HepG2 (cell line): ENCODE results near the gene BCL2L1. TPM values are rescaled to one million over a fixed set of nuclear protein-coding genes. Genes with fewer than 3 reads are reported as not detected.

Experiments used
- ATF4 ChIP-seq, 2 experiments: fragments of 450-650 bp in 1 of 2; sonication (generic) in 1 of 2; formaldehyde crosslinking; IDR thresholded peaks; 2 replicates each; pipeline versions ENCODE4 v1.5.0 to v1.8.0; 2020 to 2022; ENCODE audit warnings: mild to moderate bottlenecking in 1 of 2, missing genetic modification reagents in 1 of 2
- ESRRA ChIP-seq: sonication (generic); formaldehyde crosslinking; IDR thresholded peaks from 2 replicates; pipeline ENCODE4 v1.5.1; 2020; ENCODE audit warnings: mild to moderate bottlenecking, low read depth, missing genetic modification reagents
- GFI1 ChIP-seq: sonication (generic); formaldehyde crosslinking; IDR thresholded peaks from 2 replicates; pipeline ENCODE4 v1.5.0; 2020; ENCODE audit warnings: missing genetic modification reagents, mild to moderate bottlenecking, borderline replicate concordance
- GMEB1 ChIP-seq: sonication (generic); formaldehyde crosslinking; IDR thresholded peaks from 2 replicates; pipeline ENCODE4 v1.5.1; 2020; ENCODE audit warnings: missing genetic modification reagents, mild to moderate bottlenecking, borderline replicate concordance
- HINFP ChIP-seq: sonication (generic); formaldehyde crosslinking; IDR thresholded peaks from 2 replicates; pipeline ENCODE4 v1.4.0; 2020; ENCODE audit warnings: low read depth, mild to moderate bottlenecking, missing genetic modification reagents
- MYPOP ChIP-seq: sonication (generic); formaldehyde crosslinking; IDR thresholded peaks from 2 replicates; pipeline ENCODE4 v1.8.1; 2023; ENCODE audit warnings: mild to moderate bottlenecking, moderate library complexity, missing genetic modification reagents
- NRL ChIP-seq: sonication (generic); formaldehyde crosslinking; IDR thresholded peaks from 2 replicates; pipeline ENCODE4 v1.5.0; 2020; ENCODE audit warnings: missing genetic modification reagents, mild to moderate bottlenecking, moderate library complexity, borderline replicate concordance
- SMAD1 ChIP-seq: sonication (generic); formaldehyde crosslinking; IDR thresholded peaks from 2 replicates; pipeline ENCODE4 v1.4.0; 2020; ENCODE audit warnings: missing genetic modification reagents, low read depth, mild to moderate bottlenecking, borderline replicate concordance
- TCF12 ChIP-seq, 2 experiments: fragments of 450-650 bp in 1 of 2; sonication (generic) in 1 of 2; formaldehyde crosslinking in 1 of 2; IDR thresholded peaks; 2 replicates each; pipeline versions ENCODE4 v1.6.1 to v1.8.0; 2017 to 2022; ENCODE audit warnings: antibody characterized with exemption in 1 of 2, mild to moderate bottlenecking in 1 of 2, missing genetic modification reagents in 1 of 2, moderate library complexity in 1 of 2
- THAP11 ChIP-seq: IDR thresholded peaks from 2 replicates; pipeline ENCODE4 v1.6.1; 2016; ENCODE audit warnings: missing biosample characterization, missing genetic modification reagents
- ZNF280D ChIP-seq: sonication (generic); formaldehyde crosslinking; IDR thresholded peaks from 2 replicates; pipeline ENCODE4 v1.5.1; 2020; ENCODE audit warnings: mild to moderate bottlenecking, missing genetic modification reagents
- ZNF430 ChIP-seq: sonication (generic); formaldehyde crosslinking; IDR thresholded peaks from 2 replicates; pipeline ENCODE4 v1.9.0; 2021; ENCODE audit warnings: mild to moderate bottlenecking, missing genetic modification reagents
- ZNF678 ChIP-seq: sonication (generic); formaldehyde crosslinking; IDR thresholded peaks from 2 replicates; pipeline ENCODE4 v1.4.0; 2020; ENCODE audit warnings: mild to moderate bottlenecking, missing genetic modification reagents
- ZNF691 ChIP-seq: sonication (generic); formaldehyde crosslinking; IDR thresholded peaks from 2 replicates; pipeline ENCODE4 v1.4.0; 2020; ENCODE audit warnings: missing genetic modification reagents, low read depth, mild to moderate bottlenecking, borderline replicate concordance
- ZNF703 ChIP-seq: sonication (generic); formaldehyde crosslinking; IDR thresholded peaks from 2 replicates; pipeline ENCODE4 v1.5.1; 2020; ENCODE audit warnings: missing genetic modification reagents, mild to moderate bottlenecking, moderate library complexity, borderline replicate concordance
- ZNF839 ChIP-seq: sonication (generic); formaldehyde crosslinking; IDR thresholded peaks from 2 replicates; pipeline ENCODE4 v1.4.0; 2020; ENCODE audit warnings: missing genetic modification reagents, mild to moderate bottlenecking, borderline replicate concordance
- ZSCAN20 ChIP-seq: sonication (generic); formaldehyde crosslinking; IDR thresholded peaks from 2 replicates; pipeline ENCODE4 v1.4.0; 2020; ENCODE audit warnings: missing genetic modification reagents, mild to moderate bottlenecking, borderline replicate concordance
- polyA plus RNA-seq, 8 experiments: library from polyadenylated mRNA; depleted of rRNA in 3 of 8; stranded (reverse) in 7 of 8; unstranded in 1 of 8; fragments of >200 nt; fragmentation: Illumina TruSeq in 4 of 8; extraction: Trizol in 4 of 8; gene quantifications; 2 replicates each; pipeline versions ENCODE4 v1.2.1 to v1.2.3, GENCODE V29; 2011 to 2016; ENCODE audit warnings: low read depth in 4 of 8, missing spikeins in 1 of 8, mixed read lengths in 1 of 8; ENCODE audit not compliant: insufficient read depth in 1 of 8
- total RNA-seq, 5 experiments: library from RNA; depleted of rRNA; stranded (reverse); fragments of >200 nt; fragmentation: Illumina TruSeq; extraction: Trizol; gene quantifications; 2 replicates each; pipeline ENCODE4 v1.2.3, GENCODE V29; 2016; ENCODE audit warnings: low read depth in 1 of 5

Gene BCL2L1
- total and polyA plus RNA-seq, 2 of the 13 experiments (the other 11 are each of a cell fraction or from before 2014, with no cell fraction given) = 164 to 258 TPM

- no peak for TF ChIP-seq TCF12 (IDR thresholded peaks at IDR 0.05)
- peak; percentile 76; the same call in 1 of the 2 replicates for TF ChIP-seq TCF12 (CRISPR knock-in tag; IDR thresholded peaks at IDR 0.05)
- peak; percentile 52 for TF ChIP-seq HINFP
- TF ChIP-seq ATF4 (CRISPR knock-in tag; IDR thresholded peaks at IDR 0.05) = 0 out of 4 replicates have a peak, but pooled peaks of 1 of the 2 experiments have one; percentile 7
- no peak for TF ChIP-seq ESRRA (CRISPR knock-in tag)
- peak; percentile 71; the same call in 1 of the 2 replicates for TF ChIP-seq NRL (CRISPR knock-in tag)
- TF ChIP-seq ZSCAN20 = no peak
- TF ChIP-seq ZNF280D (CRISPR knock-in tag) = 0 out of 2 replicates have a peak, but pooled peaks have one; percentile 18
- 0 out of 2 replicates have a peak, but pooled peaks have one; percentile 9 for TF ChIP-seq ZNF691
- TF ChIP-seq ZNF678 (CRISPR knock-in tag) = 0 out of 2 replicates have a peak, but pooled peaks have one; percentile 27
- no peak for TF ChIP-seq GFI1 (CRISPR knock-in tag)
- TF ChIP-seq SMAD1 (CRISPR knock-in tag) = 0 out of 2 replicates have a peak, but pooled peaks have one; percentile 74
- TF ChIP-seq MYPOP (CRISPR knock-in tag) = 0 out of 2 replicates have a peak, but pooled peaks have one; percentile 38
- TF ChIP-seq THAP11 (CRISPR knock-in tag) = no peak
- 0 out of 2 replicates have a peak, but pooled peaks have one; percentile 46 for TF ChIP-seq ZNF839 (CRISPR knock-in tag)
- TF ChIP-seq ZNF430 (CRISPR knock-in tag) = peak; percentile 20; the same call in 1 of the 2 replicates
- 0 out of 2 replicates have a peak, but pooled peaks have one; percentile 1 for TF ChIP-seq GMEB1 (CRISPR knock-in tag)
- 0 out of 2 replicates have a peak, but pooled peaks have one; percentile 28 for TF ChIP-seq ZNF703 (CRISPR knock-in tag)
Measured at GRCh38 chr20:31698243-31698802, 24.3 kb downstream of the BCL2L1 start (continued).
